Measurements from ENCODE around the gene DAAM1. TPM values are rescaled to one million over a fixed set of nuclear protein-coding genes. Genes with fewer than 3 reads are reported as not detected.

The DAAM1 gene
- polyA plus RNA-seq, 4 donors, result 48.9 to 61.1 (median 52.8) TPM

GRCh38 chr14:59309291-59309900, 120.9 kb downstream of the DAAM1 start:
- no peak for DNase-seq (ENCODE audit: low read depth in 4 of 4, low spot score in 3 of 4)

DNA sequence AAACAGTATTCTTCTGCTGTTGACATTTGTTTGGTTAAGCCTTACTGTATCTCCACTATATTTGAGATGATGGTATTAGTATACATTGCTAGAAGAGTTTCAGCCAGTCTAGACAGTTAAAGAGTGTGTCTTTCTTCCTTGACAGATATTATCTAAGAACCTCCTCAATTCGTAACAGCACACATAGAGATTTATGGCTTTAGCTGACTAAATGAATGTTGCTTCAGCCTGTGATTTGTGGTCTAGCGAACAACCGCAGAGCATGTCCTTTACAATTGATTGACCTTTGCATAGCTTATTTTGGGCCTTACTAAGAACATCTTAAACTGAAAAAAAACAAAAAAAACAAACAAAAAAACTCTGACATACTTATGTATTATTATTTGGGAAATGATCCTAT, 122.2 kb downstream of the DAAM1 start:
- DNase-seq (ENCODE audit: low read depth in 4 of 4, low spot score in 3 of 4), result no peak

GRCh38 chr14:59311723-59312122, 123.3 kb downstream of the DAAM1 start:
- DNase-seq (ENCODE audit: low read depth in 4 of 4, low spot score in 3 of 4), result no peak

- DNase-seq (ENCODE audit: low read depth in 4 of 4, low spot score in 3 of 4), result no peak
These were observed 124.7 kb downstream of the DAAM1 start for GRCh38 chr14:59313144-59313651.

DNA sequence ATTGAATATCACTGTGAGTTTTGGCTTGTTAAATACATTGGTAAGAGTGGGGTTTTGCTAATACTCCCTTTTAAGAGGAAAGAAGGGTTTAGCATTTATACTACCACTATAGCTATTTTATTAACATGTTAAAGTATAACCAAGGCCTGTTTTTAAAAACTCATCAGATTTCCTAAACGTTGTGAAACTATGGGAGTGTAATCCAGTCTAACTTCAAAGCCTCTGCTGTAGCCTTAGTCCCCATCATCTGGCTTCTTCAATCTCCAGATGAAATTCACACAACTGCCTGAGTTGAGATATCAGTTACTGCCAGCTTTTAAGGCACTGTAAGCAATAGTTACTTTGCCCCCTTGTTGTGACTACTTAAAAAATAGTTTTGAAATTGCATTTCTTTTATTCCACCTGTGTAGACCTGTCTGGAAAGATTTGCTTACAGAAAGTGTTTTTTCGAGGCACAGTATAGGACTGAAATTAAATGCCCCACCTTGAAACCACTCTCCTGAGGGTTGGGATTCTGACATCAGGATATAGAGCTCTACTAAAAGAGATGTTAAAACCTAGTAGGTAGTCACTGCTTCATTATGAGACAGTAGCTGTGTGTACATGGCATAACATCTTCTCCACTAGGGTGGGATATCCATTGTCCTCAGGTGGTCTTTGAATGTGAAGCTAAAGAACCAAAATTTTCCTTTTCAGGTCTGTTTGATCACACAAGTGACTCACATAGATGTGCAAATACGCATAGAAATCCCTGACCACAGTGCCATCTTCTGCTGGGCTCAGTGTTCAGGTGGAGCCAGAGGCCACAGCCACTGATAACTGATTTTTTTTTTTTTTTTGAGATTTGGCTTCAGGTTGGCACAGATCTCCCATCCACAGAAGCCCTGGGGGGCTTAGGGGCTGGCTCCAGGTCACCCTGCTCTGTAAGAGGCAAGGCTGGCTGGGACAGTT, 125.5 kb downstream of the DAAM1 start:
- no peak for DNase-seq (ENCODE audit: low read depth in 4 of 4, low spot score in 3 of 4)

GRCh38 chr14:59314953-59315599, 126.6 kb downstream of the DAAM1 start:
- no peak for DNase-seq (ENCODE audit: low read depth in 4 of 4, low spot score in 3 of 4)

GRCh38 chr14:59316151-59316830, 127.8 kb downstream of the DAAM1 start:
- no peak for DNase-seq (ENCODE audit: low read depth in 4 of 4, low spot score in 3 of 4)

GRCh38 chr14:59317346-59317745, 128.9 kb downstream of the DAAM1 start:
- no peak for DNase-seq (ENCODE audit: low read depth in 4 of 4, low spot score in 3 of 4)

DNA sequence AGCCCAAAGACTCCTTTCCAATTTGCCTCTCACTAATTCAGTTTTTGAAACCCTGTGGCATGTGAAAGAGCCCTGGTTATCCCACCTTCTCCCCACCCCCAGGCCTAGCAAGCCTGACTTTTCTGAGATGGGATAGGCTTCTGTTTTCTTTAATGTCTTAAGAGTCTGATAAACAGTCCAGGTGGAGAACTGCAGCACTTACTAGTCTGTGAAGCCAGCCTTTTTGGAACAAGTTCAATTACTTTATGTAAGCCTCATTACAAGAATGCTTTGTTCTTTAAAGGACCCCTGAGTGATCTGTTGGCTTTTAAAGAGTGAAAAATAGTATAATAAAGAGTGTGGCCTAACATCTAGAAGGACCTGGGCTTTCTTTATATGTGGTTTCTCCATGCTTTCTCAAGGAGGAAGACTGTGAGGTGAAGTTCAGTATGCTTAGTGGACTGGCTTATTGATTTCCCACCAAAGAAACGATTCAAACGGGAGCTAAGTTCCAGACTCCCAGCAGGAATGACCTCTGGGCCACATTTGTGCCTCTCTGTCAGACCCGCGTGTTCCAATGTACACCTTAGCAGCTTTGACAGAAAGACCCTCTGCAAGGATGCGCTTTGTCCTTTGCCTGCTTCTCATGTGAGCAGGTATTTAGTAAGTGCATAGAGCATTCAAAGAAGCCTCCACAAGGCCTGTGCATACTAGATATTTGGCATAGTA, 129.5 kb downstream of the DAAM1 start:
- no peak for DNase-seq (ENCODE audit: low read depth in 4 of 4, low spot score in 3 of 4)

GRCh38 chr14:59318908-59319307, 130.4 kb downstream of the DAAM1 start:
- no peak for DNase-seq (ENCODE audit: low read depth in 4 of 4, low spot score in 3 of 4)

GRCh38 chr14:59320361-59320760, 131.9 kb downstream of the DAAM1 start:
- DNase-seq (ENCODE audit: low read depth in 4 of 4, low spot score in 3 of 4), result no peak

DNA sequence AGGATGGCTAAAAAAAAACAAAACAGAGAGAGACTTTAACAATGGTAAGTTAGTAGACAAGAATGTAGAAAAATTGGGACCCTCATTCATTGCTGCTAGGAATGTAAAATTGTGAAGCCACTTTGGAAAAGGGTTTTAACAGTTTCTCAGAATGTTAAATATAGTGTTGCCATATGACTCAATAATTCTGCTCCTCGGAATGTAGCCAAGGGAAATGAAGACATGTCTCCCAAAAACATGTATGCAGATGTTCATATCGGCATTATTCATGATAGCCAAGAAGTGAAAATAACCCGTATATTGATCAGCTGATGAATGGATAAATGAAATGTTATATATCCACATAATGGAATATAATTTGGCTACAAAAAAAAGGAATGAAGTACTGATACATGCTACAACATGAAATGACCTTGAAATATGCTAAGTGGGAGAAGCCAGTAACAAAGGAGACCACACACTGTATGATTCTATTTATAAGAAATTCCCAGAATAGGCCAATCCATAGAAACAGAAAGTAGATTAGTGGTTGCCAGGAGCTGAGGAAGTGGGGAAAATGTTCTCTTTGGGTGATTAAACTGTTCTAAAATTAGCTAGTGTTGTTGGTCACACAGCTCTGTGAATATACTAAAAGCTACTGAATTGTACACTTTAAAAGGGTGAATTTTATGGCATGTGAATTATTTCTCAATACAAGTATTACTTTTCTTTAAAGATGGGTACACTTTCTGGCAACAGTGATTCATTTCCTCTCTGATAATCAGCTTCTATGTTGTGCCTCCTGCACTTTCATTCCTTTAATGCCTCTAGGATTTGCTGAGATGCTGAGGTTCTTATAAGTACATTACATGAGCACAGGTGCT, 132.5 kb downstream of the DAAM1 start:
- no peak for DNase-seq (ENCODE audit: low read depth in 4 of 4, low spot score in 3 of 4)

DNA sequence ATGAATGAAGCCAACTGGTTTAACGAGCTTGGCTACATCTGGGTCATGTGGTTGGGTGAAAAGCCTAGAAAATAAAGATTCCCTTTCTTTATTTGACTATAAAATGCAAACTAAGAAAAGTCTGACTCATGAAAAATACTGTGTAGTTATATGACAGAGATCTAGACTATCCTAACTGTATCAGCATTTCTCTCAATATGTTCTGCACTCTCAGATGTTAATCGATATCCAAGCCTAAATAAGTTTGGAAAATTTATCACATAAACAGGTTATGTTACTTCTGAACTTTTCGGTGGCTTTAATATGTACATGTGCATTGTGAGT, 133.1 kb downstream of the DAAM1 start:
- DNase-seq (ENCODE audit: low read depth in 4 of 4, low spot score in 3 of 4), result no peak

DNA sequence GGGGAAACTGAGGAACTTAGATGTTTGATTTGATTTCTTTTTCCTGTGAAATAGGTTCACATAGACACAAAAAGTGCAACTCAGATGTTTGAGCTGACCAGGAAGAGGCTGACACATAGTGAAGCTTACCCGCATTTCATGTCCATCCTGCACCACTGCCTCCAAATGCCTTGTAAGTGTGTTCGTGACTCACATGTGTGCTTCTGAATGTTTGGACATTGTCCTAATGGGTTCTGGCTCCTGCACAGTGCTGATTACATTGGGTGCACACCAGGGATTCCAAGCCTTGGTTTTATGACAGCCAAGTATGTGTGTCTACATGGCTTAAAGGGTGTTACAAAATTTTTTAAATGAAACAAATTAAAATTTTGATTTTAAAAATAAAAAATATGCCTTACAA, 137.4 kb downstream of the DAAM1 start:
- DNase-seq (ENCODE audit: low read depth in 4 of 4, low spot score in 3 of 4), result no peak

DNA sequence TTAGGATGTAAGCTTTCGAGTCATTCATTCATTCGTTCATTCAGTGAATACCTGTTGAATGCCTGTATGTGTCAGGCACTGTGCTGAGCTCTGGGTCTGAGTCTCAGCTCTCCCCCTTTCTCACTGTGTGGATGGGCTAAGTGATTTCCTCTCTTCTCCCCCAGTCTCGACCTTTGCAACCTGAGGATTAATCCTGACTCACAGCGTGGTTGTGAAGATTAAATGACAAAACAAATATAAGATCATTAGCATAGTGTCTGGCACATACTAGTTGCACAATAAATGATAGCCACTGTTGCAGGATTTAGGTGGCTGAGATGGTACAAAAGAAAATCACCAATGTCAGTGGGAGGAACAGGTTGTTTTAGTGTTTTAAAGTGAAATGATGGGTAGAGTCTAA, 140.0 kb downstream of the DAAM1 start:
- no peak for DNase-seq (ENCODE audit: low read depth in 4 of 4, low spot score in 3 of 4)

DNA sequence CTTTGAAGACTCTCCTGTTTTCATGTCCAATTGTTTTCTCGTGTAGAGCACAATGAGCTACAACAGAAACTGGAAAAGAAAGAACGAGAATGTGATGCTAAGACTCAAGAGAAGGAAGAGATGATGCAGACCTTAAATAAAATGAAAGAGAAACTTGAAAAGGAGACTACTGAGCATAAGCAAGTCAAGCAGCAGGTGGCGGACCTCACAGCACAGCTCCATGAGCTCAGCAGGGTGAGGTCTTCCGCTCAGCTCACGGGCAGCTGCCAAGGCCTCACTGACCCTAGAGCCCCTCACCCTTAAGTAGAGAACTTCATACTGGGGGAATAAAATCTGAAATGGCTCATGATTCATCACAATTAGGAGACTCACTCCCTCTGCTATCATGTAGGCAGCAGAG, 142.0 kb downstream of the DAAM1 start:
- no peak for DNase-seq (ENCODE audit: low read depth in 4 of 4, low spot score in 3 of 4)

GRCh38 chr14:59331217-59331616, 142.8 kb downstream of the DAAM1 start:
- no peak for DNase-seq (ENCODE audit: low read depth in 4 of 4, low spot score in 3 of 4)

GRCh38 chr14:59332727-59333126, 144.3 kb downstream of the DAAM1 start:
- no peak for DNase-seq (ENCODE audit: low read depth in 4 of 4, low spot score in 3 of 4)

DNA sequence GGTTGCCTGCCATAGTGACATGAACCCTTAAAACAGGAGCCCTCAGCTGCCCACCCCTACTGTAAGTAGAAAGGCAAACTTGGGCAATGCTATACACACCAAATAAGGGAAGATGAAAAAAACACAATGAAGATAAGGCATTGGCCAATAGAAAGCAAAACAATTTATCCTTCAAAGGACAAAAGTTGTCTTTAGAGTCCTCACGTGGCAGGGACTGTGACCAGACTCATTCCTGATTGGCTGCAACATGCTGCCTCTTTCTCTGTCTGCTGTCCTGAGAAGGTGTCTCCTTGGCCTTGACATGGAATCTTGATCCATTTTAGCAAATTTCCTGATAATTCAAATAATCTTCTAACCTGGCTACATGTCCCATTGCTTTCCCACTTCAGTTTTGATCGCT, 144.8 kb downstream of the DAAM1 start:
- no peak for DNase-seq (ENCODE audit: low read depth in 4 of 4, low spot score in 3 of 4)

All from right renal pelvis (tissue), 4 donors.